RWPE2 (cell line): ENCODE data around the gene CCL25.

Experiments
- ATAC-seq: fragments of 200-7000 bp; cut with Tn5 transposase; 3 replicates; pipeline ENCODE4 v1.9.1; 2021; ENCODE audit warnings: low read depth
- DNase-seq: peaks from one replicate; pipeline ENCODE4 v3.0.0-alpha.2; 2020; ENCODE audit warnings: low spot score
- H3K27ac ChIP-seq: fragments of 450-650 bp; 2 replicates; pipeline ENCODE4 v1.5.1; 2017; ENCODE audit warnings: mild to moderate bottlenecking; ENCODE audit not compliant: poor library complexity, severe bottlenecking
- H3K27me3 ChIP-seq: fragments of 250-450 bp; sonication (Bioruptor Pico); 2 replicates; pipeline ENCODE4 v1.5.1; 2021; ENCODE audit warnings: mild to moderate bottlenecking, moderate library complexity; ENCODE audit not compliant: insufficient read depth, poor library complexity, severe bottlenecking
- H3K36me3 ChIP-seq: fragments of 250-450 bp; sonication (Bioruptor Pico); 2 replicates; pipeline ENCODE4 v1.5.1; 2020; ENCODE audit warnings: low read depth, mild to moderate bottlenecking, moderate library complexity
- H3K4me1 ChIP-seq: fragments of 250-450 bp; sonication (Bioruptor Pico); 2 replicates; pipeline ENCODE4 v1.5.1; 2021; ENCODE audit warnings: mild to moderate bottlenecking, moderate library complexity; ENCODE audit not compliant: insufficient read depth, poor library complexity, severe bottlenecking
- H3K4me3 ChIP-seq: fragments of 250-450 bp; sonication (Bioruptor Pico); 2 replicates; pipeline ENCODE4 v1.5.1; 2021; ENCODE audit warnings: mild to moderate bottlenecking, moderate library complexity; ENCODE audit not compliant: severe bottlenecking
- H3K9me3 ChIP-seq: fragments of 250-450 bp; sonication (Bioruptor Pico); 2 replicates; pipeline ENCODE4 v1.5.1; 2021; ENCODE audit warnings: mild to moderate bottlenecking, moderate library complexity; ENCODE audit not compliant: severe bottlenecking
- CTCF ChIP-seq: fragments of 450-650 bp; IDR thresholded peaks from one replicate; pipeline ENCODE4 v1.5.1; 2017; ENCODE audit warnings: mild to moderate bottlenecking, moderate library complexity; ENCODE audit not compliant: poor library complexity, severe bottlenecking

The CCL25 gene

GRCh38 chr19:8086849-8087248, 34.3 kb downstream of the CCL25 start:
- no peaks in the 10 kb centered on the region for H3K9me3 ChIP-seq
- no peak for ATAC-seq
- H3K36me3 ChIP-seq: no peaks in the 10 kb centered on the region
- no peak for TF ChIP-seq CTCF
- no peak overlapping the region for H3K27ac ChIP-seq
- no peak overlapping the region for H3K4me3 ChIP-seq
- H3K27me3 ChIP-seq: no peaks in the 10 kb centered on the region
- no peak for DNase-seq
- H3K4me1 ChIP-seq: no peaks in the 10 kb centered on the region

- H3K36me3 ChIP-seq: no peaks in the 10 kb centered on the region
- no peaks in the 10 kb centered on the region for H3K27me3 ChIP-seq
- H3K27ac ChIP-seq: no peak overlapping the region
- no peak for ATAC-seq
- H3K4me1 ChIP-seq: no peaks in the 10 kb centered on the region
- TF ChIP-seq CTCF: no peak
- H3K4me3 ChIP-seq: no peak overlapping the region
- no peak for DNase-seq
- no peaks in the 10 kb centered on the region for H3K9me3 ChIP-seq
Measured at GRCh38 chr19:8087876-8088275, 35.3 kb downstream of the CCL25 start.

- no peak for TF ChIP-seq CTCF
Measured at GRCh38 chr19:8088752-8089663, 36.4 kb downstream of the CCL25 start.

GRCh38 chr19:8089664-8090601, 37.4 kb downstream of the CCL25 start:
- ATAC-seq (no peak), DNase-seq (no peak)
- no peaks in the 10 kb centered on the region for H3K27me3 ChIP-seq
- TF ChIP-seq CTCF: no peak
- H3K27ac ChIP-seq: no peak overlapping the region
- H3K36me3 ChIP-seq: no peaks in the 10 kb centered on the region
- no peaks in the 10 kb centered on the region for H3K9me3 ChIP-seq
- H3K4me3 ChIP-seq: no peak overlapping the region
- no peaks in the 10 kb centered on the region for H3K4me1 ChIP-seq

More at GRCh38 chr19:8088752-8089663, 36.4 kb downstream of the CCL25 start:
- H3K4me1 ChIP-seq: no peaks in the 10 kb centered on the region
- no peaks in the 10 kb centered on the region for H3K36me3 ChIP-seq
- no peak overlapping the region for H3K4me3 ChIP-seq
- H3K27me3 ChIP-seq: no peaks in the 10 kb centered on the region
- DNase-seq (no peak), ATAC-seq (no peak)
- H3K9me3 ChIP-seq: no peaks in the 10 kb centered on the region
- no peak overlapping the region for H3K27ac ChIP-seq
